ENCODE results near the gene SLC38A8.

GRCh38 chr16:84086341-84086740, 43.7 kb upstream of the SLC38A8 start:
- no peak for TF ChIP-seq CTCF (IDR thresholded peaks at IDR 0.05)
- TF ChIP-seq POLR2AphosphoS5 (IDR thresholded peaks at IDR 0.05) = no peak
- TF ChIP-seq POLR2A (IDR thresholded peaks at IDR 0.05) = no peak
